Esophagus muscularis mucosa (tissue), 4 donors: ENCODE data around the gene GSG1L. TPM values are rescaled to one million over a fixed set of nuclear protein-coding genes. Genes with fewer than 3 reads are reported as not detected.

Experiments used
- DNase-seq: peaks from one replicate; pipeline ENCODE4 v3.0.0-alpha.2; 2017; ENCODE audit errors: extremely low spot score
- H3K27ac ChIP-seq, 4 donors: fragments of 200-600 bp; sonication (generic); replicated peaks in 1 of 4; 1 replicate in 3 of 4; 2 replicates in 1 of 4; pipeline ENCODE4 v1.5.1; 2016 to 2019; ENCODE audit warnings: mild to moderate bottlenecking in 1 of 4
- H3K27me3 ChIP-seq, 4 donors: fragments of 200-600 bp; sonication (generic); one replicate each; pipeline versions ENCODE4 v1.5.1 to v1.6.0; 2016 to 2019
- H3K36me3 ChIP-seq, 4 donors: fragments of 200-600 bp; sonication (generic); one replicate each; pipeline ENCODE4 v1.5.1; 2016 to 2019
- H3K4me1 ChIP-seq, 4 donors: fragments of 200-600 bp; sonication (generic); one replicate each; pipeline ENCODE4 v1.5.1; 2016 to 2019
- H3K4me3 ChIP-seq, 4 donors: fragments of 200-600 bp; sonication (generic); 1 replicate in 2 of 4; 2 replicates in 2 of 4; pipeline ENCODE4 v1.5.1; 2016 to 2019; ENCODE audit warnings: mild to moderate bottlenecking in 4 of 4, moderate library complexity in 1 of 4
- H3K9me3 ChIP-seq, 4 donors: fragments of 200-600 bp; sonication (generic); 1 replicate in 3 of 4; 2 replicates in 1 of 4; pipeline ENCODE4 v1.5.1; 2016 to 2019
- CTCF ChIP-seq, 3 experiments: fragments of 200-600 bp in 2 of 3; fragments of 450-650 bp in 1 of 3; sonication (generic) in 2 of 3; IDR thresholded peaks; one replicate each; pipeline ENCODE4 v1.5.1; 2017 to 2019; ENCODE audit warnings: antibody characterized with exemption in 3 of 3, mild to moderate bottlenecking in 2 of 3, moderate library complexity in 1 of 3
- EP300 ChIP-seq: sonication (generic); formaldehyde crosslinking; IDR thresholded peaks from one replicate; pipeline ENCODE4 v1.6.1; 2017; ENCODE audit warnings: antibody characterized with exemption
- POLR2A ChIP-seq: fragments of 450-650 bp; IDR thresholded peaks from one replicate; pipeline ENCODE4 v1.6.1; 2017; ENCODE audit warnings: antibody characterized with exemption, moderate library complexity, mild to moderate bottlenecking, low read depth
- POLR2AphosphoS5 ChIP-seq, 2 donors: sonication (generic); formaldehyde crosslinking; IDR thresholded peaks; one replicate each; pipeline ENCODE4 v1.6.1; 2017; ENCODE audit warnings: antibody characterized with exemption in 2 of 2
- WGBS: methylation state at CpG from one replicate; pipeline ENCODE4 v1.1.5; 2018; 5-methylcytosine and 5-hydroxymethylcytosine counted together
- intact Hi-C: fragments of 100-400 bp; cut with DNase I; formaldehyde crosslinking; loops from one replicate; pipeline ENCODE4 v1.15.1; 2023
- total RNA-seq, 4 donors: library from RNA; depleted of rRNA; stranded (reverse); fragments of >200 nt; gene quantifications; one replicate each; pipeline versions ENCODE4 v1.1.0 to v1.2.1, GENCODE V29; 2016

Gene GSG1L
- total RNA-seq, 4 donors from 2014 or later, result 0.19 to 0.83 TPM; not detected in 2

- no peak overlapping the region for H3K27ac ChIP-seq
- intact Hi-C loops, result no loop called here
- H3K4me1 ChIP-seq, result peaks cover 0 to under 1% (median under 1%) of the 10 kb centered on the region in 4 donors
- peaks cover 0 to 10% (median 0%) of the 10 kb centered on the region in 4 donors for H3K27me3 ChIP-seq
- WGBS, result 4% methylated on average over 4 of the region's 4 CpGs
- DNase-seq, result no peak
- no peak overlapping the region for H3K4me3 ChIP-seq
- H3K9me3 ChIP-seq, result peaks cover 0 to 7% (median 0%) of the 10 kb centered on the region in 4 donors
- H3K36me3 ChIP-seq, result no peaks in the 10 kb centered on the region
- TF ChIP-seq POLR2A, result no peak
- TF ChIP-seq CTCF (IDR thresholded peaks at IDR 0.05), result peak; percentile 36 to 47 (median 45)
Measured at GRCh38 chr16:27972500-27972899, 91.0 kb downstream of the GSG1L start.

GRCh38 chr16:27969574-27969973, 93.9 kb downstream of the GSG1L start:
- peaks cover 0 to 7% (median 0%) of the 10 kb centered on the region in 4 donors for H3K9me3 ChIP-seq
- no peak overlapping the region for H3K27ac ChIP-seq
- H3K4me1 ChIP-seq, result no peaks in the 10 kb centered on the region
- DNase-seq, result no peak
- TF ChIP-seq EP300 (no peak), CTCF (IDR thresholded peaks at IDR 0.05) (no peak), POLR2AphosphoS5 (IDR thresholded peaks at IDR 0.05) (no peak), POLR2A (no peak)
- peaks cover 0 to 6% (median 0%) of the 10 kb centered on the region in 4 donors for H3K27me3 ChIP-seq
- intact Hi-C loops, result no loop called here
- H3K36me3 ChIP-seq, result no peaks in the 10 kb centered on the region
- no peak overlapping the region for H3K4me3 ChIP-seq
- 76% methylated on average over 4 of the region's 4 CpGs for WGBS

DNA sequence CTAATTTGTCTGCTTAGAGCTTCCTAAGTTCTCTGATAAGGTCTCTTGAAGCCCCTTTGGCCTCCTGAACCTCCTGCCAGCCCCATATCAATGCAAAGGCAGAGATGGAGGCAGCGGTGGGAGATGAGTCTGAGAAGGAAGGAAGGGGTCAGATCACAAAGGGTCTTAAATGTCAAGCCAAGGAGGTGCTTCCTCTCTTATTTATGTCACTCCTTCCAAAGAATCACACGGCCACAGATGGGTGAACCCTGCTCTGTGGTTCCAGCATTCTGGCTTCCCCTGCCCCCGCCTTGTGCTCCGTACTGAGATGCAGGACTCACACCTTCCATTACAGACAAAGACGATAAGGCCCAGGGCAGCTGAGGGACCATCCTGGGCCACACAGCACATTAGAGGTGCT, 96.3 kb downstream of the GSG1L start:
- Histone ChIP-seq H3K27me3 (no peaks in the 10 kb centered on the region), H3K4me1 (no peaks in the 10 kb centered on the region), H3K9me3 (peaks cover 0 to 11% (median 0%) of the 10 kb centered on the region in 4 donors), H3K27ac (no peak overlapping the region), H3K4me3 (no peak overlapping the region), H3K36me3 (no peaks in the 10 kb centered on the region)
- intact Hi-C loops, result no loop called here
- TF ChIP-seq CTCF (IDR thresholded peaks at IDR 0.05) (no peak), POLR2A (no peak), POLR2AphosphoS5 (IDR thresholded peaks at IDR 0.05) (no peak), EP300 (no peak)
- no peak for DNase-seq
- whole genome bisulfite sequencing, result 83% methylated on average over 5 of the region's 5 CpGs

DNA sequence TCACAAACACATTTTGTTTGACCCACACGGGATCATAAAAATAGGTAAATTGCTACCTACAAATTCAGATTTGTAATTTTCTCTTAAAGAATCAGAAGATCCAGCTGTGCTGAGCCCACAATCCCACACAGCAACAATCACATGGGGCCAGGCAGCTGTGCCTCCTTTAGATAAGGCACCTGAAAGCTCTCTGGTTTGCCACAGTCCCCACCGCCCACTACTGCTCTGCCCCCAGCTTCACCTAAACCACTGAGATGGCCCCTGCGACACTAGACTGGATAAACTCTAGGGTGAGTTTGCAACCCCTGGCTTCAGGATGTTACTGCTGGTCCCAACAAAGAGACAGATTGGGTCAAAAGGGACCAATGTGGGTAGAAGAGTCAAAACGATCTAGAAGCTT, 96.8 kb downstream of the GSG1L start:
- H3K27ac ChIP-seq, result no peak overlapping the region
- H3K4me1 ChIP-seq, result no peaks in the 10 kb centered on the region
- H3K36me3 ChIP-seq, result no peaks in the 10 kb centered on the region
- TF ChIP-seq CTCF (IDR thresholded peaks at IDR 0.05) (no peak), EP300 (no peak), POLR2A (no peak), POLR2AphosphoS5 (IDR thresholded peaks at IDR 0.05) (no peak)
- intact Hi-C loops, result no loop called here
- no peak overlapping the region for H3K4me3 ChIP-seq
- H3K27me3 ChIP-seq, result no peaks in the 10 kb centered on the region
- no peak for DNase-seq
- 88% methylated on average over 4 of the region's 4 CpGs for WGBS
- H3K9me3 ChIP-seq, result peaks cover 0 to 10% (median 0%) of the 10 kb centered on the region in 4 donors

DNA sequence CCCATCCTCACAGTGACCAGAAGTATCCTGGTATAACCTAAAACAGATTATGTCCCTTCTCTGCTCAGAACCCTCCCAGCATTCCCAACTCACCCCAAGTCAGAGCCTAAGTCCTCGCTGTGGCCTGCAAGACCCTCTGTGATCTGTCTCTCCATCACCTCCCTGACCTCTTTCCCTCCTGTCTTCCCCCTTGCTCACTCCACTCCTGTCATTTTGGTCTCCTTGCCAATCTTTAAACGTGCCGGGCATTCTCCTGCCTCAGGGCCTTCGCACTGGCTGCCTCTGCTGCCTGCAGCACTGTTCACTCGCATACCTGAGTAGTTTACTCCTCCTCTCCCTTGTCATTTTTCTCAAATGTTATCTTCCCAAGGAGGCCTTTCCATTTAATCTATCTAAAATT, 97.7 kb downstream of the GSG1L start:
- WGBS, result 86% methylated on average over 5 of the region's 5 CpGs
- H3K27me3 ChIP-seq, result no peaks in the 10 kb centered on the region
- H3K4me1 ChIP-seq, result peaks cover 0 to 5% (median 2%) of the 10 kb centered on the region in 4 donors
- H3K27ac ChIP-seq, result no peak overlapping the region
- no peak for TF ChIP-seq CTCF (IDR thresholded peaks at IDR 0.05)
- no peak for TF ChIP-seq POLR2AphosphoS5 (IDR thresholded peaks at IDR 0.05)
- no peak for TF ChIP-seq POLR2A
- TF ChIP-seq EP300, result no peak
- H3K4me3 ChIP-seq, result no peak overlapping the region
- no peak for DNase-seq
- H3K9me3 ChIP-seq, result peaks cover 0 to 4% (median 0%) of the 10 kb centered on the region in 4 donors
- H3K36me3 ChIP-seq, result no peaks in the 10 kb centered on the region
- intact Hi-C loops, result no loop called here
